IMR-90 (cell line): Measurements from ENCODE around the gene ARHGEF12. TPM values are rescaled to one million over a fixed set of nuclear protein-coding genes. Genes with fewer than 3 reads are reported as not detected.

Source experiments
- ATAC-seq: fragments of 200-7000 bp; cut with Tn5 transposase; 2 replicates; pipeline ENCODE4 v1.9.1; 2020; ENCODE audit warnings: low read depth, mild to moderate bottlenecking, moderate library complexity
- BruUV-seq: library from RNA; stranded (reverse); fragments of 400-500 nt; replicated peaks from 2 replicates; lab custom pipeline; 2021; lab: Mats Ljungman, UMichigan
- CTCF ChIA-PET: fragments of 300-600 bp; formaldehyde crosslinking; extraction: SDS; loops from one replicate; lab custom pipeline; 2021; ENCODE audit warnings: antibody characterized with exemption; lab: Yijun Ruan, JAX
- POLR2A ChIA-PET: fragments of 300-600 bp; sonication (Branson Sonifier 250); formaldehyde crosslinking; loops from one replicate; lab custom pipeline; 2022; ENCODE audit warnings: antibody characterized with exemption; ENCODE audit not compliant: unreplicated experiment; lab: Charles Lee
- DNase-seq: peaks from one replicate; pipeline ENCODE4 v3.0.0; 2013
- H2AFZ ChIP-seq: replicated peaks from 2 replicates; pipeline ENCODE3; 2013; ENCODE audit warnings: low read length, mild to moderate bottlenecking; ENCODE audit not compliant: poor library complexity
- H2AK5ac ChIP-seq: 2 replicates; pipeline ENCODE4 v1.6.1; 2013; ENCODE audit warnings: low read depth, low read length, inconsistent platforms
- H2AK9ac ChIP-seq: replicated peaks from 2 replicates; pipeline ENCODE3; 2013; ENCODE audit warnings: mild to moderate bottlenecking, low read depth, low read length, moderate library complexity; ENCODE audit not compliant: poor library complexity
- H2BK120ac ChIP-seq: 2 replicates; pipeline ENCODE4 v1.6.1; 2013; ENCODE audit warnings: low read depth, low read length, inconsistent platforms
- H2BK15ac ChIP-seq: 3 replicates; pipeline ENCODE4 v1.6.1; 2013; ENCODE audit warnings: low read depth, low read length, inconsistent platforms
- H2BK20ac ChIP-seq: 2 replicates; pipeline ENCODE4 v1.6.1; 2013; ENCODE audit warnings: low read depth, mild to moderate bottlenecking, inconsistent platforms, low read length, moderate library complexity
- H2BK5ac ChIP-seq: 2 replicates; pipeline ENCODE4 v1.6.1; 2013; ENCODE audit warnings: mild to moderate bottlenecking, low read depth, low read length, inconsistent platforms; ENCODE audit not compliant: poor library complexity, severe bottlenecking
- H3K14ac ChIP-seq: replicated peaks from 2 replicates; pipeline ENCODE4 v1.6.1; 2013; ENCODE audit warnings: low read depth, low read length, inconsistent platforms
- H3K18ac ChIP-seq: 2 replicates; pipeline ENCODE4 v1.6.1; 2013; ENCODE audit warnings: low read depth, low read length, control low read depth
- H3K23ac ChIP-seq: 2 replicates; pipeline ENCODE4 v1.6.1; 2013; ENCODE audit warnings: low read depth, low read length, inconsistent platforms
- H3K27ac ChIP-seq: 2 replicates; pipeline ENCODE4 v1.5.1; 2013; ENCODE audit warnings: mild to moderate bottlenecking, control low read depth, low read length; ENCODE audit not compliant: insufficient read depth
- H3K27me3 ChIP-seq: 2 replicates; pipeline ENCODE4 v1.6.1; 2013; ENCODE audit warnings: low read length; ENCODE audit not compliant: control insufficient read depth, insufficient read depth
- H3K36me3 ChIP-seq: 2 replicates; pipeline ENCODE4 v1.6.1; 2013; ENCODE audit warnings: low read length, mixed read lengths; ENCODE audit not compliant: control insufficient read depth, insufficient read depth
- H3K4ac ChIP-seq: 2 replicates; pipeline ENCODE4 v1.6.1; 2013; ENCODE audit warnings: low read depth, low read length, inconsistent platforms
- H3K4me1 ChIP-seq: 2 replicates; pipeline ENCODE4 v1.6.1; 2013; ENCODE audit warnings: low read length, mixed read lengths; ENCODE audit not compliant: control insufficient read depth, insufficient read depth
- H3K4me2 ChIP-seq: 2 replicates; pipeline ENCODE4 v1.6.1; 2013; ENCODE audit warnings: low read depth, mild to moderate bottlenecking, control low read depth, low read length, moderate library complexity
- H3K4me3 ChIP-seq: 2 replicates; pipeline ENCODE4 v1.5.1; 2013; ENCODE audit warnings: low read depth, mild to moderate bottlenecking, control low read depth, low read length, moderate library complexity; ENCODE audit not compliant: insufficient read depth
- H3K56ac ChIP-seq: 2 replicates; pipeline ENCODE4 v1.6.1; 2013; ENCODE audit warnings: low read length, inconsistent platforms; ENCODE audit not compliant: insufficient read depth; ENCODE audit errors: extremely low read depth
- H3K79me1 ChIP-seq, 2 experiments: 2 replicates each; pipeline ENCODE4 v1.6.1; 2013; ENCODE audit warnings: low read length in 2 of 2, inconsistent platforms in 1 of 2, low read depth in 1 of 2
- H3K9ac ChIP-seq: 2 replicates; pipeline ENCODE4 v1.6.1; 2013; ENCODE audit warnings: low read depth, low read length, control low read depth
- H3K9me1 ChIP-seq: 2 replicates; pipeline ENCODE4 v1.6.1; 2013; ENCODE audit warnings: low read length, inconsistent platforms; ENCODE audit not compliant: insufficient read depth
- H3K9me3 ChIP-seq: 2 replicates; pipeline ENCODE4 v1.6.1; 2013; ENCODE audit warnings: low read length; ENCODE audit not compliant: control insufficient read depth, insufficient read depth
- H4K20me1 ChIP-seq: 2 replicates; pipeline ENCODE4 v1.6.1; 2013; ENCODE audit warnings: low read length, inconsistent platforms; ENCODE audit not compliant: insufficient read depth
- H4K5ac ChIP-seq: 2 replicates; pipeline ENCODE4 v1.6.1; 2013; ENCODE audit warnings: mild to moderate bottlenecking, low read depth, low read length, control low read depth
- H4K8ac ChIP-seq, 2 experiments: 2 replicates each; pipeline ENCODE4 v1.6.1; 2013; ENCODE audit warnings: low read depth in 2 of 2, low read length in 2 of 2, control low read depth in 1 of 2, inconsistent platforms in 1 of 2
- H4K91ac ChIP-seq: 2 replicates; pipeline ENCODE4 v1.6.1; 2013; ENCODE audit warnings: low read depth, low read length, inconsistent platforms; ENCODE audit not compliant: insufficient read depth
- BHLHE40 ChIP-seq: fragments of 150-350 bp; IDR thresholded peaks from 2 replicates; pipeline ENCODE4 v1.6.1; 2016; ENCODE audit warnings: mild to moderate bottlenecking, low read depth, low read length
- CEBPB ChIP-seq: IDR thresholded peaks from 2 replicates; pipeline ENCODE4 v1.6.1; 2012; ENCODE audit warnings: low read depth, low read length, improper control_type of control experiment
- CHD1 ChIP-seq: IDR thresholded peaks from 2 replicates; pipeline ENCODE4 v1.6.1; 2012; ENCODE audit warnings: low read depth, low read length, improper control_type of control experiment
- FOS ChIP-seq: fragments of 150-350 bp; IDR thresholded peaks from 2 replicates; pipeline ENCODE4 v1.6.1; 2016; ENCODE audit warnings: low read depth, low read length
- MAFK ChIP-seq: IDR thresholded peaks from 2 replicates; pipeline ENCODE4 v1.6.1; 2012; ENCODE audit warnings: low read depth, low read length, improper control_type of control experiment
- MAZ ChIP-seq: IDR thresholded peaks from 2 replicates; pipeline ENCODE4 v1.6.1; 2012; ENCODE audit warnings: low read depth, mild to moderate bottlenecking, low read length, improper control_type of control experiment, moderate library complexity, borderline replicate concordance
- MXI1 ChIP-seq: IDR thresholded peaks from 2 replicates; pipeline ENCODE4 v1.6.1; 2012; ENCODE audit warnings: low read depth, mild to moderate bottlenecking, low read length, moderate library complexity, borderline replicate concordance
- NFE2L2 ChIP-seq: fragments of 150-350 bp; IDR thresholded peaks from 2 replicates; pipeline ENCODE4 v1.6.1; 2016; ENCODE audit warnings: low read depth, mild to moderate bottlenecking, low read length
- RAD21 ChIP-seq: IDR thresholded peaks from 2 replicates; pipeline ENCODE4 v1.6.1; 2012; ENCODE audit warnings: low read length, improper control_type of control experiment
- RCOR1 ChIP-seq: IDR thresholded peaks from 2 replicates; pipeline ENCODE4 v1.6.1; 2012; ENCODE audit warnings: mild to moderate bottlenecking, low read length, improper control_type of control experiment; ENCODE audit not compliant: insufficient replicate concordance
- RFX5 ChIP-seq: IDR thresholded peaks from 2 replicates; pipeline ENCODE4 v1.8.0; 2012; ENCODE audit warnings: low read depth, mild to moderate bottlenecking, low read length, moderate library complexity
- WGBS, 2 experiments: methylation state at CpG; one replicate each; pipeline versions ENCODE4 v1.1.5 to v1.1.7; 2013; ENCODE audit warnings: missing lambda C conversion rate in 2 of 2; ENCODE audit not compliant: insufficient read length in 1 of 2; ENCODE audit errors: extremely low coverage in 2 of 2; 5-methylcytosine and 5-hydroxymethylcytosine counted together
- dilution Hi-C: fragments of 300-500 bp; cut with HindIII; formaldehyde crosslinking; loops from one replicate; pipeline ENCODE4 v1.14.3; 2018; ENCODE audit warnings: low sequenced_read_pairs; ENCODE audit not compliant: unreplicated experiment
- in situ Hi-C: fragments of 300-500 bp; cut with MboI; formaldehyde crosslinking; loops from 3 replicates; pipeline ENCODE4 v1.14.3; 2019; ENCODE audit warnings: low sequenced_read_pairs, inconsistent platforms, mixed read lengths
- intact Hi-C: fragments of 100-400 bp; cut with micrococcal nuclease; formaldehyde crosslinking; loops from 2 replicates; pipeline ENCODE4 v1.10.0; 2022
- polyA plus RNA-seq, 3 experiments: library from polyadenylated mRNA; depleted of rRNA; stranded (reverse); fragments of >200 nt; gene quantifications; 2 replicates each; pipeline ENCODE4 v1.2.3, GENCODE V29; 2012; ENCODE audit warnings: low replicate concordance in 1 of 3
- total RNA-seq: library from RNA; depleted of rRNA; stranded (reverse); fragments of >200 nt; gene quantifications from 2 replicates; pipeline ENCODE4 v1.2.3, GENCODE V29; 2012
- TF ChIP-seq, protein P1 (sequence below): fragments of 150-350 bp; IDR thresholded peaks from 2 replicates; pipeline ENCODE4 v1.6.1; 2017; ENCODE audit warnings: mild to moderate bottlenecking, antibody characterized with exemption, low read length, low read depth

The ARHGEF12 gene
- total and polyA plus RNA-seq, 2 of the 4 experiments (the other 2 are of a cell fraction): 25.5 to 115 TPM

DNA sequence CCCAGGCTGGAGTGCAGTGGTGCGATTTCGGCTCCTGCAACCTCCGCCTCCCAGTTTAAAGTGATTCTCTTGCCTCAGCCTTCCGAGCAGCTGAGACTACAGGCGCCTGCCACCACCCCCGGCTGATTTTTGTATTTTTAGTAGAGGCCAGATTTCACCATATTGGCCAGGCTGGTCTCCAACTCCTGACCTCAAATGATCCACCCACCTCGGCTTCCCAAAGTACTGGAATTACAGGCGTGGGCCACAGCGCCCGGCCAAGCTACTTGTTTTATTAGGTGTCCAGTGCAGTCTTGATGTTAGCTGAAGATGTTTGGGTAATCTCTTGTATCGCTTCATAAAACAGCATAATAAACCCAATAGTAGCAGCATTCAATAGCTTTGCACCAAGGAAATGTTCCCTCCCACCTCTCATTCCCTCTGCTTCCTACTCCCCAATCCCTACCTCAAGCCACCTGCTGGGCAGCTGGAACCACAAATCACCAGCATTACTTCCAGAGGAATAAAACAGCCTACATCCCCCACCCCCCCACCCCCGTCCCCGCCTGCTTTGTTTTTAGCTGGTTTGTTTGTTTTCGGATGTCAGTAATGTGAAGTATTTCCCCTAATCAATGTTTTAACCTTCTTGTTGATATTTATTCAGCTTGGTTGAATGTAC is 164.3 kb downstream of the ARHGEF12 start:
- Histone ChIP-seq H4K20me1 (no peaks in the 10 kb centered on the region), H2BK120ac (no peak overlapping the region), H3K18ac (no peak overlapping the region), H3K4me3 (no peak overlapping the region), H3K79me1 (no peaks in the 10 kb centered on the region), H3K14ac (no peak overlapping the region), H4K91ac (no peak overlapping the region), H3K9me3 (no peaks in the 10 kb centered on the region), H2AFZ (no peak overlapping the region), H3K4ac (no peak overlapping the region), H3K4me1 (no peaks in the 10 kb centered on the region), H3K27me3 (no peaks in the 10 kb centered on the region), H3K36me3 (peaks cover 3% of the 10 kb centered on the region; the same call in 1 of the 2 replicates), H3K4me2 (no peak overlapping the region), H3K27ac (no peak overlapping the region), H4K5ac (no peak overlapping the region), H2BK15ac (no peak overlapping the region), H2AK9ac (no peak overlapping the region), H2BK20ac (no peak overlapping the region), H3K23ac (no peak overlapping the region), H3K56ac (no peak overlapping the region), H3K9ac (no peak overlapping the region), H2BK5ac (no peak overlapping the region), H4K8ac (no peak overlapping the region), H2AK5ac (no peak overlapping the region), H3K9me1 (peaks cover 3% of the 10 kb centered on the region; the same call in 1 of the 2 replicates)
- dilution Hi-C loops: no loop called here
- intact Hi-C loops: loop anchor here (5.0 kb wide), 1 partner anchor 168 kb away; no protein-coding TSS in a partner anchor
- ATAC-seq (peak; percentile 10; the same call in 1 of the 2 replicates), DNase-seq (no peak)
- TF ChIP-seq MAZ: no peak
- TF ChIP-seq FOS: no peak
- TF ChIP-seq, protein P1, sequence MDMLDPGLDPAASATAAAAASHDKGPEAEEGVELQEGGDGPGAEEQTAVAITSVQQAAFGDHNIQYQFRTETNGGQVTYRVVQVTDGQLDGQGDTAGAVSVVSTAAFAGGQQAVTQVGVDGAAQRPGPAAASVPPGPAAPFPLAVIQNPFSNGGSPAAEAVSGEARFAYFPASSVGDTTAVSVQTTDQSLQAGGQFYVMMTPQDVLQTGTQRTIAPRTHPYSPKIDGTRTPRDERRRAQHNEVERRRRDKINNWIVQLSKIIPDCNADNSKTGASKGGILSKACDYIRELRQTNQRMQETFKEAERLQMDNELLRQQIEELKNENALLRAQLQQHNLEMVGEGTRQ: no peak
- no peak for TF ChIP-seq NFE2L2
- no peak for TF ChIP-seq RCOR1
- TF ChIP-seq CEBPB: no peak
- no peak for TF ChIP-seq MAFK
- TF ChIP-seq MXI1: no peak
- TF ChIP-seq RFX5: no peak
- TF ChIP-seq CHD1: no peak
- no peak for TF ChIP-seq RAD21
- TF ChIP-seq BHLHE40: no peak
- BruUV-seq: no TSS peak
- WGBS, 2 experiments: no CpG with 5 or more reads among the region's 14 CpGs
- CTCF ChIA-PET: interaction anchor here (1.4 kb wide), 1 partner anchor 165 kb away, joined by 3 read pairs; no protein-coding TSS in a partner anchor
- POLR2A ChIA-PET: interaction anchor here (0.7 kb wide), 1 partner anchor 366 kb away, joined by 3 read pairs; no protein-coding TSS in a partner anchor
- in situ Hi-C loops: loop anchor here (10.0 kb wide), 1 partner anchor 594 kb away; no protein-coding TSS in a partner anchor
